ENCODE data around the gene PIEZO2.
"Not testable (repeated sequence)": the region's sequence is repeated elsewhere in the genome, so short reads cannot be mapped to it uniquely, and the experiment has no call there.

The PIEZO2 gene

DNA sequence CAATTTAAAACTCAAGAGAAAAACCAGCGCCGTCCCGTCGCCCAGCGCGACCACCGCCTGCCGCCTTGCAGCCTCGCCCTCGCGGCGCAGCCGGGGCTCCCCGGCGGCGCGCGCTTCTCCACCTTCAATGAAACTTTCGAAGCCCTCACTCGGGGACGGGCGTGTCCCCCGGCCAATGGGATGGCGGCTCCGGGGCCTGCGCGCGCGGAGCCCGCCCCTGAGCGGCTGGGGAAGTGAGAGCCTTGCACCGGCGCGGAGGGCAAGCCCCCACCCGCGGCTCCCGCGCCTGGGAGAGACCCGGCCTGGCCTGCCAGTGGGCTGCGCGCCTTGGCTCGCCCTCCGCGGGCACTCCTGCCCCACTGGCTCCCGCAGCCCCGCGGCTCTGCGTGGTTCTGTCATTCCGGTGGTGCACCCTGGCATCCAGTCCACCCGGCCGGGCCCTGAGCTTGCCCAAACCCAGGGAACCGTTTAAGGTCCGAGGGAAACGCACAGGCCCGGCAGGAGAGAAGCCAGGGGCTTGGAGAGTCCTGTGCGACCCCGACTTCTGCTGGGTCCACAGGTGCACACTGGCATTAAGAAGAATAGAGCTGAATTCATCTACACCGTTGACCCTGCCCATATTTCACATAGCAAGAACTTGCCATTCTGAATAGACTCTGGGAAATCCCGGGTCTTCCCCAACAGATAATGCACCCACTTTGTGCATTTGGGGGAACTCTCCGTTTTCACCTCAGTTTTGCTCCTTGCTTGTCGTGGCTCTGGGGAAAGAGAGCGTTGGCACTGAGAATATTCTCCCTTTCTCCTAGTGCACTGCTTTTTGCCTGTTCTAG, at the start of gene PIEZO2:
PIEZO2 (minus strand) TSS at position 129 of the 830 bp plus-strand sequence. CDS start 981 bp downstream, outside the sequence.
- TF ChIP-seq, protein P1, sequence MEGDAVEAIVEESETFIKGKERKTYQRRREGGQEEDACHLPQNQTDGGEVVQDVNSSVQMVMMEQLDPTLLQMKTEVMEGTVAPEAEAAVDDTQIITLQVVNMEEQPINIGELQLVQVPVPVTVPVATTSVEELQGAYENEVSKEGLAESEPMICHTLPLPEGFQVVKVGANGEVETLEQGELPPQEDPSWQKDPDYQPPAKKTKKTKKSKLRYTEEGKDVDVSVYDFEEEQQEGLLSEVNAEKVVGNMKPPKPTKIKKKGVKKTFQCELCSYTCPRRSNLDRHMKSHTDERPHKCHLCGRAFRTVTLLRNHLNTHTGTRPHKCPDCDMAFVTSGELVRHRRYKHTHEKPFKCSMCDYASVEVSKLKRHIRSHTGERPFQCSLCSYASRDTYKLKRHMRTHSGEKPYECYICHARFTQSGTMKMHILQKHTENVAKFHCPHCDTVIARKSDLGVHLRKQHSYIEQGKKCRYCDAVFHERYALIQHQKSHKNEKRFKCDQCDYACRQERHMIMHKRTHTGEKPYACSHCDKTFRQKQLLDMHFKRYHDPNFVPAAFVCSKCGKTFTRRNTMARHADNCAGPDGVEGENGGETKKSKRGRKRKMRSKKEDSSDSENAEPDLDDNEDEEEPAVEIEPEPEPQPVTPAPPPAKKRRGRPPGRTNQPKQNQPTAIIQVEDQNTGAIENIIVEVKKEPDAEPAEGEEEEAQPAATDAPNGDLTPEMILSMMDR (IDR thresholded peaks at IDR 0.05; ENCODE audit: insufficient read depth, low read length, poor library complexity, severe bottlenecking): no peak
- peak; percentile 95 for DNase-seq (ENCODE audit: extremely low read depth, insufficient read length)
- H3K36me3 ChIP-seq (ENCODE audit: control insufficient read depth, insufficient read depth, low read length): no peaks in the 10 kb centered on the region; the same call in 1 of the 2 replicates
- H3K27me3 ChIP-seq (replicated peaks; ENCODE audit: control insufficient read depth, insufficient read depth, low read length): no peaks in the 10 kb centered on the region
- H3K4me3 ChIP-seq (replicated peaks; ENCODE audit: low read depth, low read length): peak within 1 kb of the TSS; percentile 81

DNA sequence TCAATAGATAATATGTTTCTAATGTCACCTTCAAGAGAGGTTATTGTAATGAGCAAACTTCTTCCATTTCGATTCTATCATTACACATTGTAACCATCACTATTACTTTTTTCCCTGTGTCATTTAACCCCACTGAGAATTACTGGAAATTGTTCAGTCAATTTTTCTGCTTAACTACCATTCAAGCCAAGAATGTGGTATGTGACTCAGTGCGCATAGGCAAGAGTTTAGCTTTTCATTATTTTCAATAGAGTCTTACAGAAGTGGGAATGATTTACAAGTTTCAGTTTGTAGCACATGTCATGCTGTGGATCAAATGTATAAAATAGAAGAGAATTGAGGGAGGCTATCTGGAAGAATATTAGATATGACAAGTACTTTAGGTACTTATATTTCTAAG, 34.3 kb upstream of the PIEZO2 start:
- H3K27me3 ChIP-seq (replicated peaks; ENCODE audit: control insufficient read depth, insufficient read depth, low read length): no peaks in the 10 kb centered on the region; the same call in 1 of the 2 replicates

GRCh38 chr18:11181629-11182028, 32.3 kb upstream of the PIEZO2 start:
- not testable (repeated sequence) for DNase-seq (ENCODE audit: extremely low read depth, insufficient read length); H3K4me3 ChIP-seq (replicated peaks; ENCODE audit: low read depth, low read length); H3K27me3 ChIP-seq (replicated peaks; ENCODE audit: control insufficient read depth, insufficient read depth, low read length); H3K36me3 ChIP-seq (ENCODE audit: control insufficient read depth, insufficient read depth, low read length)

More for the DNA sequence above, 34.3 kb upstream of the PIEZO2 start:
- DNase-seq (ENCODE audit: extremely low read depth, insufficient read length): no peak
- H3K36me3 ChIP-seq (ENCODE audit: control insufficient read depth, insufficient read depth, low read length): no peaks in the 10 kb centered on the region
- TF ChIP-seq, protein P1 (IDR thresholded peaks at IDR 0.05; ENCODE audit: insufficient read depth, low read length, poor library complexity, severe bottlenecking): no peak
- H3K4me3 ChIP-seq (replicated peaks; ENCODE audit: low read depth, low read length): no peak overlapping the region

DNA sequence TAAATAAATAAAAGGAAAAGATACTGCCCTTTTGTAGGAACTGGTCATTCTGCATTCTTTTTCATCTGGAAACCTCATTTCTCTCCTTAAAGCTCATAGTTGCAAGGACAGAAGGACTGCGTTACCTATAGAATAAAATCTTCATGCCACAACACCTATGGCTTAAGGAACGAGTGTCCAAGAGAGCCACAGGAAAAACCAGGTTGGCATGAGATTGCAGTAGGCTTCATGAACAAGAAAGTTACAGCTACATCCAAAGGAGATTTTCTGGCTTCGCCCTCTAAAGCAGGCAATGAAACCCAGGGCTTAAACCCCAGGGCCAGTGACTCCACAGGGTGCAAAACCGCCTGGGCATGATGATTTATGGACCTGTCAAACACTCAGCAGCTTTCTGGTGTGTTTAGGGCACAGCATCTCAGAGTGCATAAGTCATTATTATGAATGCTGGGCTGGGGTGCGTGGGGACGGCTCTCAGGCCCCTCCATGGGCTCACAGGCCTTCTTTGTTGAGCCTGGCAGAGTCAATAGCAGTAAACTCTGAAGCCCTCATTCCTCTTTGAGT, 30.7 kb upstream of the PIEZO2 start:
- DNase-seq (ENCODE audit: extremely low read depth, insufficient read length): no peak
- no peaks in the 10 kb centered on the region for H3K27me3 ChIP-seq (replicated peaks; ENCODE audit: control insufficient read depth, insufficient read depth, low read length)
- H3K36me3 ChIP-seq (ENCODE audit: control insufficient read depth, insufficient read depth, low read length): no peaks in the 10 kb centered on the region
- H3K4me3 ChIP-seq (replicated peaks; ENCODE audit: low read depth, low read length): no peak overlapping the region
- TF ChIP-seq, protein P1 (IDR thresholded peaks at IDR 0.05; ENCODE audit: insufficient read depth, low read length, poor library complexity, severe bottlenecking): no peak

- no peak for DNase-seq (ENCODE audit: extremely low read depth, insufficient read length)
- Histone ChIP-seq H3K27me3 (replicated peaks; ENCODE audit: control insufficient read depth, insufficient read depth, low read length) (no peaks in the 10 kb centered on the region), H3K4me3 (replicated peaks; ENCODE audit: low read depth, low read length) (no peak overlapping the region), H3K36me3 (ENCODE audit: control insufficient read depth, insufficient read depth, low read length) (no peaks in the 10 kb centered on the region)
- TF ChIP-seq, protein P1 (IDR thresholded peaks at IDR 0.05; ENCODE audit: insufficient read depth, low read length, poor library complexity, severe bottlenecking): no peak
Measured at GRCh38 chr18:11178951-11179549, 29.7 kb upstream of the PIEZO2 start.

DNA sequence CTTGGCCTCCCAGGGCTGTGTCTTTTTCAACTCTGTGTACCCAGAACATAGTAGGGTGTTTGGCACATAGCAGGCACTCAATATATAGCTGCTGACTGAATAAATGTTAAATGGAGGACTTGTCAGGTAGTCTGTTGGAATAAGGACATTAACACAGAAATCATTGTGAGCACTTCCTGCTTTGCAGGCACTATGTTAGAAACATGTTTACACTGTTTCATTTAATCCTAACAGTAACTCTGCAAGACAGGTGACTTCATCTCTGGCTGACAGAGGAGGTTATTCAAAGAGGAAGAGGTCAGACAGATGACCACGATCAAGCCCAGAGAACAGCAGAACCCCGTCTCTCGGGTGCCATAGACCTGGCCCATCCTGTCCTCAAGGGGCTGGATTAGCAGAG, 28.0 kb upstream of the PIEZO2 start:
- TF ChIP-seq, protein P1 (IDR thresholded peaks at IDR 0.05; ENCODE audit: insufficient read depth, low read length, poor library complexity, severe bottlenecking): no peak

More for the DNA sequence above, 28.0 kb upstream of the PIEZO2 start:
- DNase-seq (ENCODE audit: extremely low read depth, insufficient read length): no peak
- no peaks in the 10 kb centered on the region for H3K27me3 ChIP-seq (replicated peaks; ENCODE audit: control insufficient read depth, insufficient read depth, low read length)
- H3K4me3 ChIP-seq (replicated peaks; ENCODE audit: low read depth, low read length): no peak overlapping the region
- no peaks in the 10 kb centered on the region for H3K36me3 ChIP-seq (ENCODE audit: control insufficient read depth, insufficient read depth, low read length)

Data from GM06990 (cell line).